GM12878 (cell line): ENCODE results near the gene TRIL. TPM values are rescaled to one million over a fixed set of nuclear protein-coding genes. Genes with fewer than 3 reads are reported as not detected.

Source experiments
- ATAC-seq: fragments of 200-7000 bp; cut with Tn5 transposase; 3 replicates; pipeline ENCODE4 v1.9.1; 2020; ENCODE audit warnings: mild to moderate bottlenecking, moderate library complexity
- BruUV-seq: library from RNA; stranded (reverse); fragments of 400-500 nt; replicated peaks from 2 replicates; lab custom pipeline; 2021; lab: Mats Ljungman, UMichigan
- CTCF ChIA-PET: fragments of 300-600 bp; sonication (Branson Sonifier 250); formaldehyde crosslinking; extraction: SDS; loops from one replicate; lab custom pipeline; 2021; ENCODE audit warnings: inconsistent platforms; lab: Yijun Ruan, JAX
- POLR2A ChIA-PET: fragments of 350-600 bp; formaldehyde crosslinking; extraction: SDS; loops from one replicate; lab custom pipeline; 2021; ENCODE audit warnings: inconsistent platforms; lab: Charles Lee
- RAD21 ChIA-PET: fragments of 300-600 bp; sonication (Branson Sonifier 250); formaldehyde crosslinking; loops from one replicate; lab custom pipeline; 2023; ENCODE audit warnings: antibody characterized with exemption; ENCODE audit not compliant: unreplicated experiment; lab: Charles Lee
- SMC1A ChIA-PET: fragments of 300-600 bp; sonication (Branson Sonifier 250); formaldehyde crosslinking; loops from one replicate; lab custom pipeline; 2023; ENCODE audit not compliant: unreplicated experiment, uncharacterized antibody; lab: Charles Lee
- DNase-seq: peaks from one replicate; pipeline ENCODE4 v3.0.0-alpha.2; 2011; ENCODE audit warnings: low read depth, low spot score
- FAIRE-seq: peaks from 3 replicates; lab custom pipeline; 2011; peaks lifted over from hg19 to GRCh38; lab: Jason Lieb, UNC
- H2AFZ ChIP-seq: 2 replicates; pipeline ENCODE4 v1.6.0; 2011; ENCODE audit warnings: low read depth, low read length, control low read depth; ENCODE audit not compliant: control insufficient read depth
- H3K27ac ChIP-seq: 2 replicates; pipeline ENCODE4 v1.5.1; 2011; ENCODE audit warnings: control low read depth; ENCODE audit not compliant: control insufficient read depth, insufficient read depth
- H3K27me3 ChIP-seq, 2 experiments: replicated peaks in 1 of 2; 2 replicates each; pipeline versions ENCODE4 v1.6.0 to v1.6.1; 2011; ENCODE audit warnings: low read length in 1 of 2; ENCODE audit not compliant: control insufficient read depth in 2 of 2, insufficient read depth in 2 of 2
- H3K36me3 ChIP-seq, 2 experiments: 2 replicates each; pipeline ENCODE4 v1.5.1; 2011; ENCODE audit warnings: low read length in 1 of 2; ENCODE audit not compliant: control insufficient read depth in 2 of 2, insufficient read depth in 2 of 2
- H3K4me1 ChIP-seq: 2 replicates; pipeline ENCODE4 v1.6.1; 2011; ENCODE audit warnings: mild to moderate bottlenecking, low read length, moderate library complexity, mixed read lengths; ENCODE audit not compliant: control insufficient read depth, insufficient read depth
- H3K4me2 ChIP-seq: 2 replicates; pipeline ENCODE4 v1.6.0; 2011; ENCODE audit warnings: control low read depth; ENCODE audit not compliant: control insufficient read depth, insufficient read depth
- H3K4me3 ChIP-seq: fragments of 200-600 bp; sonication (generic); 2 replicates; pipeline ENCODE4 v1.5.1; 2016
- H3K79me2 ChIP-seq: 2 replicates; pipeline ENCODE4 v1.6.0; 2011; ENCODE audit warnings: low read length; ENCODE audit not compliant: control insufficient read depth, insufficient read depth
- H3K9ac ChIP-seq: 2 replicates; pipeline ENCODE4 v1.8.0; 2011; ENCODE audit warnings: low read length, control low read depth, mixed read lengths; ENCODE audit not compliant: control insufficient read depth, insufficient read depth
- H3K9me3 ChIP-seq: replicated peaks from 3 replicates; pipeline ENCODE4 v1.5.1; 2011; ENCODE audit warnings: mild to moderate bottlenecking, low read length; ENCODE audit not compliant: control insufficient read depth, insufficient read depth
- H4K20me1 ChIP-seq: 2 replicates; pipeline ENCODE4 v1.6.0; 2011; ENCODE audit not compliant: control insufficient read depth, insufficient read depth
- BCL11A ChIP-seq: IDR thresholded peaks from 2 replicates; pipeline ENCODE4 v1.6.1; 2011; ENCODE audit warnings: low read depth, low read length
- CHD1 ChIP-seq: IDR thresholded peaks from 2 replicates; pipeline ENCODE4 v1.6.1; 2012; ENCODE audit warnings: low read depth, low read length, improper control_type of control experiment
- CREB1 ChIP-seq: IDR thresholded peaks from 2 replicates; pipeline ENCODE4 v1.6.1; 2012; ENCODE audit warnings: low read depth, mild to moderate bottlenecking, inconsistent platforms
- GATAD2B ChIP-seq: fragments of 450-650 bp; conservative IDR thresholded peaks from 2 replicates; pipeline ENCODE4 v1.6.1; 2017; ENCODE audit warnings: low read depth, mild to moderate bottlenecking, moderate library complexity
- HDAC2 ChIP-seq: fragments of 200-600 bp; sonication (generic); IDR thresholded peaks from 2 replicates; pipeline ENCODE4 v1.6.1; 2017
- IKZF1 ChIP-seq: fragments of 450-650 bp; conservative IDR thresholded peaks from 2 replicates; pipeline ENCODE4 v1.6.1; 2017; ENCODE audit warnings: antibody characterized with exemption, mild to moderate bottlenecking
- LARP7 ChIP-seq: fragments of 450-650 bp; IDR thresholded peaks from 2 replicates; pipeline ENCODE4 v1.6.1; 2017; ENCODE audit warnings: mild to moderate bottlenecking
- MEF2A ChIP-seq: IDR thresholded peaks from 2 replicates; pipeline ENCODE4 v1.6.1; 2011; ENCODE audit warnings: low read depth, mild to moderate bottlenecking, low read length, moderate library complexity; ENCODE audit not compliant: insufficient read depth
- MTA2 ChIP-seq: fragments of 450-650 bp; IDR thresholded peaks from 2 replicates; pipeline ENCODE4 v1.6.1; 2016; ENCODE audit warnings: low read depth, mild to moderate bottlenecking, moderate library complexity
- PAX5 ChIP-seq: IDR thresholded peaks from 2 replicates; pipeline ENCODE4 v1.6.1; 2011; ENCODE audit warnings: low read depth, low read length, borderline replicate concordance
- PAX8 ChIP-seq: fragments of 450-650 bp; IDR thresholded peaks from 2 replicates; pipeline ENCODE4 v1.6.1; 2017; ENCODE audit warnings: mild to moderate bottlenecking, moderate library complexity
- RUNX3 ChIP-seq: IDR thresholded peaks from 2 replicates; pipeline ENCODE4 v1.6.1; 2012; ENCODE audit warnings: low read length, inconsistent platforms
- SP1 ChIP-seq: IDR thresholded peaks from one replicate; pipeline ENCODE4 v1.6.1; 2011; ENCODE audit warnings: low read depth, low read length
- SREBF1 ChIP-seq: IDR thresholded peaks from 2 replicates; pipeline ENCODE4 v1.6.1; 2012; ENCODE audit warnings: mild to moderate bottlenecking, low read length
- SRF ChIP-seq, 2 experiments: IDR thresholded peaks; 2 replicates each; pipeline ENCODE4 v1.6.1; 2011; ENCODE audit warnings: low read depth in 2 of 2, low read length in 2 of 2, mild to moderate bottlenecking in 1 of 2, moderate library complexity in 1 of 2
- SUPT20H ChIP-seq: IDR thresholded peaks from 2 replicates; pipeline ENCODE4 v1.6.1; 2011; ENCODE audit warnings: low read depth, mild to moderate bottlenecking, low read length, moderate library complexity, borderline replicate concordance; ENCODE audit not compliant: control insufficient read depth
- TCF3 ChIP-seq: IDR thresholded peaks from 2 replicates; pipeline ENCODE4 v1.6.1; 2012; ENCODE audit warnings: low read depth, mild to moderate bottlenecking, low read length, borderline replicate concordance; ENCODE audit not compliant: insufficient read depth
- TCF7 ChIP-seq: IDR thresholded peaks from 2 replicates; pipeline ENCODE4 v1.6.1; 2014; ENCODE audit warnings: antibody characterized with exemption, borderline replicate concordance
- ZNF217 ChIP-seq: fragments of 450-650 bp; IDR thresholded peaks from 2 replicates; pipeline ENCODE4 v1.6.1; 2017; ENCODE audit warnings: antibody characterized with exemption, mild to moderate bottlenecking
- WGBS: methylation state at CpG from one replicate; pipeline ENCODE4 v1.1.6; 2016; ENCODE audit warnings: low lambda C conversion rate; ENCODE audit not compliant: insufficient replicate concordance, insufficient coverage; ENCODE audit errors: missing lambda C conversion rate; 5-methylcytosine and 5-hydroxymethylcytosine counted together
- in situ Hi-C: fragments of 300-500 bp; cut with MboI; formaldehyde crosslinking; loops from 9 replicates; pipeline ENCODE4 v1.14.3; 2018; ENCODE audit warnings: mixed read lengths
- intact Hi-C: fragments of 100-400 bp; cut with micrococcal nuclease; formaldehyde crosslinking; loops from one replicate; pipeline ENCODE4 v1.14.2; 2022; ENCODE audit not compliant: unreplicated experiment
- polyA plus RNA-seq, 11 experiments: library from polyadenylated mRNA; depleted of rRNA in 4 of 11; unstranded in 6 of 11; stranded (reverse) in 5 of 11; fragments of >200 nt; fragmentation: Nextera tagmentation in 4 of 11; fragmentation: Illumina TruSeq in 1 of 11; extraction: Ambion mirVana in 4 of 11; extraction: Trizol in 1 of 11; gene quantifications; 1 replicate in 1 of 11; 2 replicates in 10 of 11; pipeline versions ENCODE4 v1.2.1 to v1.2.3, GENCODE V29; 2011 to 2016; ENCODE audit warnings: inconsistent platforms in 2 of 11, missing spikeins in 2 of 11, low read depth in 1 of 11
- total RNA-seq, 4 experiments: library from RNA; depleted of rRNA in 3 of 4; stranded (reverse); fragments of >200 nt in 3 of 4; fragmentation: Illumina TruSeq in 1 of 4; extraction: Trizol in 1 of 4; gene quantifications; 2 replicates each; pipeline versions ENCODE4 v1.2.1 to v1.2.3, GENCODE V29; 2013 to 2021
- TF ChIP-seq, protein P1 (sequence below): IDR thresholded peaks from 2 replicates; pipeline ENCODE4 v1.6.1; 2012; ENCODE audit warnings: low read depth, low read length, improper control_type of control experiment
- TF ChIP-seq, protein P2 (sequence below): fragments of 450-650 bp; IDR thresholded peaks from 2 replicates; pipeline ENCODE4 v1.6.1; 2016; ENCODE audit warnings: mild to moderate bottlenecking

TRIL gene
- total and polyA plus RNA-seq, 10 of the 15 experiments (the other 5 are each of a cell fraction or from before 2014, with no cell fraction given), result not detected

DNA sequence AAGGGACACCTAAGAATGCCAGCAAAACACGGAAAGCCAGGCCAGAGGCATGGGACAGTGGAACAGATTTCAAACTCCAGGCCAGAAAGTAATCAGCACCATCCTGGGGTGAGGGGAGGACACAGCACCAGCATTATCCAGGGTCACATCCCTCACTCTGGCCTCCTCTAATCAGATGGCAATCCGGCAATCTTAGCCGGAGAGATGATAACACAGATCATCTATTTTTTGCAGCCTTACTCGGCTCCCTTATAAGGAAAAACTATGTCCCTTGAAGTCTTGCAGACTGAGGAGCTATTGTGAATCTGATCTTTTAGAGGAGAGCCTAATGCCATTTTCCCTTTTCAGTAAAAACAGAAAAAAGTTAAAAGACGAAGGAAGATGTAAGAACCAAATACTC is 16.5 kb downstream of the TRIL start (continued):
- TF ChIP-seq, protein P1, sequence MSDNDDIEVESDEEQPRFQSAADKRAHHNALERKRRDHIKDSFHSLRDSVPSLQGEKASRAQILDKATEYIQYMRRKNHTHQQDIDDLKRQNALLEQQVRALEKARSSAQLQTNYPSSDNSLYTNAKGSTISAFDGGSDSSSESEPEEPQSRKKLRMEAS, result no peak
- TF ChIP-seq SUPT20H (no peak), BCL11A (no peak)

DNA sequence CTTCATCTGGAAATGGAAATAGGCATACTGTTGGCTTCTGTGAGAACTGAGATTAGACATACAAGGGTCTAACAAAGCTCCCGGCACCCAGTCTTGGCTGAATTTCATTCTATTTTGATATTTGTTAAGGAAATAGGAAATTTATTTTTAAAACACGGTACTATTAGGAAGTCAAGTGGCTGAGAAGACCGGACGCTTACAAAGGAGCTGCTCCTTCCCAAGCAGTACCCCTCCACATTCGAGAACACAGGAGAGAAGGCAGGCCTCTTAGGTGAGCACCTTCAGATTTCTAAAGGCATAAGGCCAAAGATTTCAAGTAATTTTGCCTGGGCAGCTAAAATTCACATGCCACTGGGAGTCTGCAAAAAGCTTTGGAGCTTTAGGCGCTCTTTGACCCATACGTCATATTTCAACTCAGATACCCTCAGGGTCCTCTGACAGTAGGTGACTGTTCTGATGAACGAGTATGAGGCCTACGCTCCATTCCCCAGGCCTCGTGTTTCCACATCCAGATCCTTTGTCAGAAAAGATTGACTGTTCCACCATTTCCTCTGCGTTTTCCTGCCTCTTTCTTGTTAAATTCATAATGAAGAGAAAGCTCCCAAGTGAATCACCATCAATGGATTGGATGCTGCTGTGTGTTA is 17.3 kb downstream of the TRIL start:
- FAIRE-seq, result no peak
- no peak overlapping the region for H3K4me3 ChIP-seq
- CTCF ChIA-PET, result interaction anchor here (0.7 to 3.1 kb wide), 5 partner anchors 14 to 206 kb away, joined by 3 to 16 read pairs (median 3); no protein-coding TSS in a partner anchor
- H3K27ac ChIP-seq, result no peak overlapping the region
- H3K4me1 ChIP-seq, result no peaks in the 10 kb centered on the region
- in situ Hi-C loops, result no loop called here
- no peaks in the 10 kb centered on the region for H3K36me3 ChIP-seq
- POLR2A ChIA-PET, result no interaction called here
- H3K27me3 ChIP-seq, result peaks cover 0 to 5% of the 10 kb centered on the region in 2 experiments; a peak in 3 of 4 replicates
- intact Hi-C loops, result no loop called here
- no peak for DNase-seq
- SMC1A ChIA-PET, result interaction anchor here (1.0 kb wide), 1 partner anchor 9 kb away, joined by 3 read pairs; no protein-coding TSS in a partner anchor
- H3K4me2 ChIP-seq, result no peak overlapping the region
- H2AFZ ChIP-seq, result no peak overlapping the region
- RAD21 ChIA-PET, result interaction anchor here (1.1 kb wide), 1 partner anchor 14 kb away, joined by 3 read pairs; no protein-coding TSS in a partner anchor
- WGBS, result 26% methylated on average over 11 of the region's 11 CpGs
- no peak overlapping the region for H3K9ac ChIP-seq
- H4K20me1 ChIP-seq, result no peaks in the 10 kb centered on the region; the same call in 1 of the 2 replicates
- BruUV-seq, result no TSS peak
- H3K9me3 ChIP-seq, result no peaks in the 10 kb centered on the region
- no peaks in the 10 kb centered on the region for H3K79me2 ChIP-seq
- no peak for ATAC-seq
- TF ChIP-seq SREBF1 (no peak), TCF7 (no peak), SRF (IDR thresholded peaks at IDR 0.05; ENCODE audit: low read depth in 2 of 2, low read length in 2 of 2) (no peak), TCF3 (no peak), PAX5 (no peak), HDAC2 (no peak), SP1 (no peak), MTA2 (no peak), LARP7 (no peak), ZNF217 (no peak), IKZF1 (no peak), MEF2A (no peak), CHD1 (no peak), PAX8 (no peak), GATAD2B (no peak), CREB1 (no peak), RUNX3 (no peak)
- TF ChIP-seq, protein P2, sequence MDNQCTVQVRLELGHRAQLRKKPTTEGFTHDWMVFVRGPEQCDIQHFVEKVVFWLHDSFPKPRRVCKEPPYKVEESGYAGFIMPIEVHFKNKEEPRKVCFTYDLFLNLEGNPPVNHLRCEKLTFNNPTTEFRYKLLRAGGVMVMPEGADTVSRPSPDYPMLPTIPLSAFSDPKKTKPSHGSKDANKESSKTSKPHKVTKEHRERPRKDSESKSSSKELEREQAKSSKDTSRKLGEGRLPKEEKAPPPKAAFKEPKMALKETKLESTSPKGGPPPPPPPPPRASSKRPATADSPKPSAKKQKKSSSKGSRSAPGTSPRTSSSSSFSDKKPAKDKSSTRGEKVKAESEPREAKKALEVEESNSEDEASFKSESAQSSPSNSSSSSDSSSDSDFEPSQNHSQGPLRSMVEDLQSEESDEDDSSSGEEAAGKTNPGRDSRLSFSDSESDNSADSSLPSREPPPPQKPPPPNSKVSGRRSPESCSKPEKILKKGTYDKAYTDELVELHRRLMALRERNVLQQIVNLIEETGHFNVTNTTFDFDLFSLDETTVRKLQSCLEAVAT, result no peak
